ENCODE results near the gene IGFN1.
"Not testable (repeated sequence)": the region's sequence is repeated elsewhere in the genome, so short reads cannot be mapped to it uniquely, and the experiment has no call there.

IGFN1 gene

GRCh38 chr1:201149400-201149799 is 41.2 kb upstream of the IGFN1 start:
- Mint-ChIP-seq H3K27ac (ENCODE audit: low read depth) (no peak overlapping the region), H3K4me1 (peaks cover 9% of the 10 kb centered on the region)

GRCh38 chr1:201153474-201154388 is 36.9 kb upstream of the IGFN1 start:
- ATAC-seq (replicated peaks; ENCODE audit: extremely low read depth, poor library complexity, severe bottlenecking), result peak; percentile 70

More at GRCh38 chr1:201149400-201149799, 41.2 kb upstream of the IGFN1 start:
- H3K9me3 Mint-ChIP-seq, result no peaks in the 10 kb centered on the region
- H3K27me3 Mint-ChIP-seq, result no peaks in the 10 kb centered on the region
- peaks cover 9% of the 10 kb centered on the region for H3K36me3 Mint-ChIP-seq (ENCODE audit: insufficient read depth)
- no peak for ATAC-seq (replicated peaks; ENCODE audit: extremely low read depth, poor library complexity, severe bottlenecking)
- H3K4me3 Mint-ChIP-seq, result no peak overlapping the region
- DNase-seq (ENCODE audit: low spot score in 2 of 2), result no peak

GRCh38 chr1:201154389-201155165 is 36.0 kb upstream of the IGFN1 start, which contains the start of gene TMEM9:
Gene TMEM9 (minus strand): TSS chr1:201154474. CDS start chr1:201153923, 551 bp downstream.
- peaks cover 36% of the 10 kb centered on the region for H3K27me3 Mint-ChIP-seq
- H3K9me3 Mint-ChIP-seq, result no peaks in the 10 kb centered on the region
- H3K4me1 Mint-ChIP-seq, result peaks cover 14% of the 10 kb centered on the region
- ATAC-seq (replicated peaks; ENCODE audit: extremely low read depth, poor library complexity, severe bottlenecking), result peak; percentile 98
- peak within 1 kb of the TSS; percentile 84 for H3K27ac Mint-ChIP-seq (ENCODE audit: low read depth)
- H3K4me3 Mint-ChIP-seq, result peak within 1 kb of the TSS; percentile 84
- H3K36me3 Mint-ChIP-seq (ENCODE audit: insufficient read depth), result peaks cover 4% of the 10 kb centered on the region
- DNase-seq (ENCODE audit: low spot score in 2 of 2), result peak; percentile 95 to 99

More at GRCh38 chr1:201153474-201154388, 36.9 kb upstream of the IGFN1 start:
- H3K27ac Mint-ChIP-seq (ENCODE audit: low read depth), result peak overlapping the region; percentile 84
- H3K4me3 Mint-ChIP-seq, result peak overlapping the region; percentile 84
- H3K27me3 Mint-ChIP-seq, result peaks cover 29% of the 10 kb centered on the region
- H3K9me3 Mint-ChIP-seq, result no peaks in the 10 kb centered on the region
- peaks cover 14% of the 10 kb centered on the region for H3K4me1 Mint-ChIP-seq
- H3K36me3 Mint-ChIP-seq (ENCODE audit: insufficient read depth), result peaks cover 4% of the 10 kb centered on the region
- no peak for DNase-seq (ENCODE audit: low spot score in 2 of 2)

GRCh38 chr1:201155354-201155753 is 35.3 kb upstream of the IGFN1 start:
- no peak overlapping the region for H3K4me3 Mint-ChIP-seq
- peaks cover 36% of the 10 kb centered on the region for H3K27me3 Mint-ChIP-seq
- peaks cover 14% of the 10 kb centered on the region for H3K4me1 Mint-ChIP-seq
- ATAC-seq (replicated peaks; ENCODE audit: extremely low read depth, poor library complexity, severe bottlenecking) (no peak), DNase-seq (ENCODE audit: low spot score in 2 of 2) (no peak)
- H3K36me3 Mint-ChIP-seq (ENCODE audit: insufficient read depth), result peaks cover 4% of the 10 kb centered on the region
- no peaks in the 10 kb centered on the region for H3K9me3 Mint-ChIP-seq
- no peak overlapping the region for H3K27ac Mint-ChIP-seq (ENCODE audit: low read depth)

GRCh38 chr1:201156346-201156745 is 34.3 kb upstream of the IGFN1 start:
- ATAC-seq (replicated peaks; ENCODE audit: extremely low read depth, poor library complexity, severe bottlenecking), result no peak
- Mint-ChIP-seq H3K4me1 (peaks cover 14% of the 10 kb centered on the region), H3K4me3 (no peak overlapping the region), H3K9me3 (no peaks in the 10 kb centered on the region), H3K27me3 (peaks cover 42% of the 10 kb centered on the region), H3K36me3 (ENCODE audit: insufficient read depth) (peaks cover 4% of the 10 kb centered on the region), H3K27ac (ENCODE audit: low read depth) (no peak overlapping the region)
- no peak for DNase-seq (ENCODE audit: low spot score in 2 of 2)

GRCh38 chr1:201156819-201157218 is 33.8 kb upstream of the IGFN1 start:
- H3K36me3 Mint-ChIP-seq (ENCODE audit: insufficient read depth), result peaks cover 4% of the 10 kb centered on the region
- H3K27me3 Mint-ChIP-seq, result peaks cover 45% of the 10 kb centered on the region
- peaks cover 14% of the 10 kb centered on the region for H3K4me1 Mint-ChIP-seq
- DNase-seq (ENCODE audit: low spot score in 2 of 2) (no peak), ATAC-seq (replicated peaks; ENCODE audit: extremely low read depth, poor library complexity, severe bottlenecking) (no peak)
- no peak overlapping the region for H3K27ac Mint-ChIP-seq (ENCODE audit: low read depth)
- no peaks in the 10 kb centered on the region for H3K9me3 Mint-ChIP-seq
- no peak overlapping the region for H3K4me3 Mint-ChIP-seq

- no peak overlapping the region for H3K4me3 Mint-ChIP-seq
- H3K27ac Mint-ChIP-seq (ENCODE audit: low read depth), result peak overlapping the region; percentile 32
- peaks cover 14% of the 10 kb centered on the region for H3K4me1 Mint-ChIP-seq
- peaks cover 4% of the 10 kb centered on the region for H3K36me3 Mint-ChIP-seq (ENCODE audit: insufficient read depth)
- H3K27me3 Mint-ChIP-seq, result peaks cover 45% of the 10 kb centered on the region
- H3K9me3 Mint-ChIP-seq, result no peaks in the 10 kb centered on the region
- DNase-seq (ENCODE audit: low spot score in 2 of 2), result no peak
- ATAC-seq (replicated peaks; ENCODE audit: extremely low read depth, poor library complexity, severe bottlenecking), result no peak
Measured at GRCh38 chr1:201157949-201158348, 32.7 kb upstream of the IGFN1 start.

- not testable (repeated sequence) for DNase-seq (ENCODE audit: low spot score in 2 of 2); H3K4me1 Mint-ChIP-seq; H3K27ac Mint-ChIP-seq (ENCODE audit: low read depth); H3K4me3 Mint-ChIP-seq; H3K36me3 Mint-ChIP-seq (ENCODE audit: insufficient read depth); H3K9me3 Mint-ChIP-seq; ATAC-seq (replicated peaks; ENCODE audit: extremely low read depth, poor library complexity, severe bottlenecking)
- peaks cover 22% of the 10 kb centered on the region for H3K27me3 Mint-ChIP-seq
Measured at GRCh38 chr1:201163036-201163435, 27.6 kb upstream of the IGFN1 start.

GRCh38 chr1:201163707-201164106 is 26.9 kb upstream of the IGFN1 start:
- H3K36me3 Mint-ChIP-seq (ENCODE audit: insufficient read depth), result no peaks in the 10 kb centered on the region
- no peak overlapping the region for H3K4me3 Mint-ChIP-seq
- no peak for DNase-seq (ENCODE audit: low spot score in 2 of 2)
- H3K9me3 Mint-ChIP-seq, result no peaks in the 10 kb centered on the region
- no peak for ATAC-seq (replicated peaks; ENCODE audit: extremely low read depth, poor library complexity, severe bottlenecking)
- peaks cover 15% of the 10 kb centered on the region for H3K27me3 Mint-ChIP-seq
- H3K27ac Mint-ChIP-seq (ENCODE audit: low read depth), result no peak overlapping the region
- no peaks in the 10 kb centered on the region for H3K4me1 Mint-ChIP-seq

- H3K4me1 Mint-ChIP-seq, result no peaks in the 10 kb centered on the region
- H3K27ac Mint-ChIP-seq (ENCODE audit: low read depth), result no peak overlapping the region
- no peaks in the 10 kb centered on the region for H3K9me3 Mint-ChIP-seq
- H3K36me3 Mint-ChIP-seq (ENCODE audit: insufficient read depth), result no peaks in the 10 kb centered on the region
- peaks cover 9% of the 10 kb centered on the region for H3K27me3 Mint-ChIP-seq
- ATAC-seq (replicated peaks; ENCODE audit: extremely low read depth, poor library complexity, severe bottlenecking) (no peak), DNase-seq (ENCODE audit: low spot score in 2 of 2) (no peak)
- H3K4me3 Mint-ChIP-seq, result no peak overlapping the region
Measured at GRCh38 chr1:201164645-201165044, 26.0 kb upstream of the IGFN1 start.

GRCh38 chr1:201167041-201167991 is 23.3 kb upstream of the IGFN1 start:
- H3K4me1 Mint-ChIP-seq, result peaks cover 18% of the 10 kb centered on the region
- no peak overlapping the region for H3K27ac Mint-ChIP-seq (ENCODE audit: low read depth)
- H3K36me3 Mint-ChIP-seq (ENCODE audit: insufficient read depth), result peaks cover 6% of the 10 kb centered on the region
- H3K9me3 Mint-ChIP-seq, result no peaks in the 10 kb centered on the region
- ATAC-seq (replicated peaks; ENCODE audit: extremely low read depth, poor library complexity, severe bottlenecking) (no peak), DNase-seq (ENCODE audit: low spot score in 2 of 2) (no peak)
- no peaks in the 10 kb centered on the region for H3K27me3 Mint-ChIP-seq
- H3K4me3 Mint-ChIP-seq, result no peak overlapping the region

GRCh38 chr1:201169203-201169602 is 21.4 kb upstream of the IGFN1 start:
- DNase-seq (ENCODE audit: low spot score in 2 of 2) (no peak), ATAC-seq (replicated peaks; ENCODE audit: extremely low read depth, poor library complexity, severe bottlenecking) (no peak)
- H3K27ac Mint-ChIP-seq (ENCODE audit: low read depth), result no peak overlapping the region
- peaks cover 18% of the 10 kb centered on the region for H3K4me1 Mint-ChIP-seq
- peaks cover 6% of the 10 kb centered on the region for H3K36me3 Mint-ChIP-seq (ENCODE audit: insufficient read depth)
- H3K27me3 Mint-ChIP-seq, result no peaks in the 10 kb centered on the region
- H3K9me3 Mint-ChIP-seq, result no peaks in the 10 kb centered on the region
- H3K4me3 Mint-ChIP-seq, result no peak overlapping the region

All from central memory CD8-positive, alpha-beta T cell (primary cell).